HEK293T (cell line): ENCODE data around the gene GULP1.

Experiments
- ARNT ChIP-seq: fragments of 450-650 bp; IDR thresholded peaks from 2 replicates; pipeline ENCODE4 v1.6.1; 2017; ENCODE audit warnings: mild to moderate bottlenecking
- BHLHE40 ChIP-seq: fragments of 450-650 bp; IDR thresholded peaks from 2 replicates; pipeline ENCODE4 v1.6.1; 2016; ENCODE audit warnings: mild to moderate bottlenecking, moderate library complexity, borderline replicate concordance
- FOXK2 ChIP-seq: fragments of 450-650 bp; IDR thresholded peaks from 2 replicates; pipeline ENCODE4 v1.6.1; 2016; ENCODE audit warnings: mild to moderate bottlenecking
- SP1 ChIP-seq: fragments of 450-650 bp; IDR thresholded peaks from 2 replicates; pipeline ENCODE4 v1.6.1; 2017
- SUZ12 ChIP-seq: fragments of 450-650 bp; IDR thresholded peaks from 2 replicates; pipeline ENCODE4 v1.6.1; 2016; ENCODE audit warnings: mild to moderate bottlenecking
- ZNF384 ChIP-seq: fragments of 450-650 bp; IDR thresholded peaks from 2 replicates; pipeline ENCODE4 v1.6.1; 2016

- TF ChIP-seq SUZ12 (no peak), ARNT (no peak), FOXK2 (no peak), BHLHE40 (no peak), SP1 (no peak), ZNF384 (no peak)
Measured at GRCh38 chr2:188349019-188349418, 57.3 kb downstream of the GULP1 start.
